NCI-H446 (cell line): Measurements from ENCODE around the gene IRF3.
A peak's percentile ranks its signal among the peaks of the same experiment; 100 is the strongest.

Experiments used
- DNase-seq, 2 experiments: peaks; one replicate each; lab custom pipeline; 2025; lab: John Stamatoyannopoulos, UW

The IRF3 gene, protein sequence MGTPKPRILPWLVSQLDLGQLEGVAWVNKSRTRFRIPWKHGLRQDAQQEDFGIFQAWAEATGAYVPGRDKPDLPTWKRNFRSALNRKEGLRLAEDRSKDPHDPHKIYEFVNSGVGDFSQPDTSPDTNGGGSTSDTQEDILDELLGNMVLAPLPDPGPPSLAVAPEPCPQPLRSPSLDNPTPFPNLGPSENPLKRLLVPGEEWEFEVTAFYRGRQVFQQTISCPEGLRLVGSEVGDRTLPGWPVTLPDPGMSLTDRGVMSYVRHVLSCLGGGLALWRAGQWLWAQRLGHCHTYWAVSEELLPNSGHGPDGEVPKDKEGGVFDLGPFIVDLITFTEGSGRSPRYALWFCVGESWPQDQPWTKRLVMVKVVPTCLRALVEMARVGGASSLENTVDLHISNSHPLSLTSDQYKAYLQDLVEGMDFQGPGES

DNA sequence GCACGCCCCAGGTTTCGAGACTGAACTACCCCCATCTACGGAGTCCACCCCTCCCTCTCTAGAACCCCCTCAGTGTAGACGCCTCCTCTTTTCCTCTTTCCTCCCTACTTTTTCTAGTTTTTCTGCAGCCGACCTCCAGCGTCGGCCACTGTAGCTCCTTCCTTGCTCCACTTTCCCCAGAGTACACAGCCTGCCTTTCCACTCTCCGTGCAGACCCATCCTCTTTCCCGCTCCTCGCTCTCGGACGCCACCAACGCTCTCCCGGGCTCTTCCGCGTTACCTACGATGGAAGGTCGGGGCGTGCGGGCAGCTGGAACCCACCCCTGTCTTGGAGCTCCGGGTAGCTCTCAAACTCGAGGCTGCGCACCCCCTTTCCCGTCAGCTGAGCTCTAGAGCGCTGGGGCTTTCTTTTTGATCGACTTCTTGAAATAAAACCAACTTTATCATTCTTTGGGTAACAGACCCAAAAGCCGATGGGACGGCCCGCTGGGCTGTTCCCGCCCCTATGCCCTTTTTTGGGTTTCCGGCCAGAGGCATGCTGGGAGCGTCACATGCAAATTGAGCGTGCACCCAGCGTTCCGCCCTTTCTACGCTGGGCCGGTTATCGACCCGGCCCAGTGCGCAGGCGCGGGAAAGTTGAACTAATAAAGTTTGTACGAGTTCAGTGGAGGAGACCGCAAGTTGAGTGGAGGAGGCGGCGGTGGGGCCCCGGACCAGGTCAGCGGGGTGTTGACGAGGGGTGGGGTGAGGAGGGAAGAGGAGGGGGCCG is at the start of gene IRF3, which contains the start of gene BCL2L12:
IRF3 (minus strand) TSS at position 507 of the 769 bp plus-strand sequence. CDS start 1,019 bp downstream, outside the sequence.
BCL2L12 (plus strand) TSS at position 583 of the 769 bp plus-strand sequence. CDS start 760 bp downstream, outside the sequence.
- DNase-seq: peak; percentile 95 to 98

DNA sequence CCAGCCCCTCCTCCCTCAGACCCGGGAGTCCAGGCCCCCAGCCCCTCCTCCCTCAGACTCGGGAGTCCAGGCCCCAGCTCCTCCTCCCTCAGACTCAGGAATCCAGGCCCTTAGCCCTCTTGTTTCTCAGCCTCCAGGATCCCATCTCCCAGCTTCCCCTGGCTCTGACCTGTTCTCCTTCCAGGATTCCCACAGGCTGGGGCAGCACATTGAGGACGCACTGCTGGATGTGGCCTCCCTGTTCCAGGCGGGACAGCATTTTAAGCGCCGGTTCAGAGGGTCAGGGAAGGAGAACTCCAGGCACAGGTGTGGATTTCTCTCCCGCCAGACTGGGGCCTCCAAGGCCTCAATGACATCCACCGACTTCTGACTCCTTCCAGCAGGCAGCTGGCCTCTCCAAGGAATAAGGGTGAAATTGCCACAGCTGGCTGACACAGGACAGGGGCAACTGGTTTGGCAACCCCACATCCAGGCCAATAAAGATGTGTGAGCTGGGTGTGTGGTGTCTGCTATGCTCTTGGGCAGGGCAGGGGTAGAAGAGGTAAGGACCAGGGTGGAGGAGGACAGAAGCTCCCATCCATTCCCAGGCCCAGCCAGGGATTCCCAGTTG is 47.7 kb upstream of the IRF3 start:
- DNase-seq: no peak

DNA sequence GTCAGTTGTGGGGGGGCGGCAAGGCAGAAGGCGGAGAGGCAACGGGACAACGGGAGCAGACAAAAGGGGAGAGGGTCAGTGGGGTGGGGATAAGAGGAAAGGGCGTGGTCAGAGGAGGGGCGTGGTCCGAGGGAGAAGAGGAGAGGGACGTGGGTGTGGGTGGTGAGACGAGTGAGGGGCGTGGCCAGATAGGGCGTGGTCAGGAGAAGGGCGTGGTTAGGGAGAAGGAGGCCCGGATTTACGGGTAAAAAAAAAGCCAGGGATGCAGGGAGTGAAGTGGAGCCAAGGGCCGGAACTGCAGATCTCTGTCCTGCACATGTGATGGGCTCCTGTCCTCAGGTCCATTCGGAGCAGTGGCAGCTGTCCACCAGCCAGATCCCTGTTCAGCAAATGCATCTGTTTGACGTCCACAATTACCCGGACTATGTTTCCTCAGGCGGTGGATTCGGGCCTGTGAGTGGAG is 46.8 kb upstream of the IRF3 start:
- DNase-seq: no peak

DNA sequence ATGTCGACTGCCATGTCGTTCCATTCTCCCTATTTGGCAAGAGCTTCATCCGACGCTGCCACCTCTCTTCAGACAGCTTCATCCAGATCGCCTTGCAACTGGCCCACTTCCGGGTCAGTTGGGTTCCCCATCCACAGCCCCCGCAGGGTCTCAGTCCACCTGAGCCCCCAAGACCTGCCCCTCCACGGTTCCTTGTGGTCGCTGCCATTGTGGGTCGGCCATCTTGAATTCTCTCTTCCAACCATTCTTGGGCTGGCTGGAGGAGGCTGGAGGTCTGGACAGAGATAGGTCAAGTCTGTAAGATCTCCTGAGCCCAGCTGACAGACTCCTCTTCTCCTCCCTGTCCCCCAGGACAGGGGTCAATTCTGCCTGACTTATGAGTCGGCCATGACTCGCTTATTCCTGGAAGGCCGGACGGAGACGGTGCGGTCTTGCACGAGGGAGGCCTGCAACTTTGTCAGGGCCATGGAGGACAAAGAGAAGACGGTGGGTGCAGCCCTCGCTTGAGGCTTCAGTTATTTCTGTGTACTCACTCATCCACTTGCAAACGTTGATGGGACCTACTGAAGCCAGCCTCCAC is 44.8 kb upstream of the IRF3 start:
- no peak for DNase-seq

DNA sequence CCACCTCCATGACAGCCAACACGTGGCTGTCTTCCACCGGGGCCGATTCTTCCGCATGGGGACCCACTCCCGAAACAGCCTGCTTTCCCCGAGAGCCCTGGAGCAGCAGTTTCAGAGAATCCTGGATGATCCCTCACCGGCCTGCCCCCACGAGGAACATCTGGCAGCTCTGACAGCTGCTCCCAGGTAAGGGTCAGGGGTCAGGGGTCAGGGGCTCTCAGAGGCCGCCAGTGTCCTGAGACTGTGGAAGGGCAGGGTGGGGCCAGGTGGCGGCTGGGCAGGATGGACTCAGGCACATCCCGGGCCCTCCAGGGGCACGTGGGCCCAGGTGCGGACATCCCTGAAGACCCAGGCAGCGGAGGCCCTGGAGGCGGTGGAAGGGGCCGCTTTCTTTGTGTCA is 40.3 kb upstream of the IRF3 start:
- DNase-seq: no peak

DNA sequence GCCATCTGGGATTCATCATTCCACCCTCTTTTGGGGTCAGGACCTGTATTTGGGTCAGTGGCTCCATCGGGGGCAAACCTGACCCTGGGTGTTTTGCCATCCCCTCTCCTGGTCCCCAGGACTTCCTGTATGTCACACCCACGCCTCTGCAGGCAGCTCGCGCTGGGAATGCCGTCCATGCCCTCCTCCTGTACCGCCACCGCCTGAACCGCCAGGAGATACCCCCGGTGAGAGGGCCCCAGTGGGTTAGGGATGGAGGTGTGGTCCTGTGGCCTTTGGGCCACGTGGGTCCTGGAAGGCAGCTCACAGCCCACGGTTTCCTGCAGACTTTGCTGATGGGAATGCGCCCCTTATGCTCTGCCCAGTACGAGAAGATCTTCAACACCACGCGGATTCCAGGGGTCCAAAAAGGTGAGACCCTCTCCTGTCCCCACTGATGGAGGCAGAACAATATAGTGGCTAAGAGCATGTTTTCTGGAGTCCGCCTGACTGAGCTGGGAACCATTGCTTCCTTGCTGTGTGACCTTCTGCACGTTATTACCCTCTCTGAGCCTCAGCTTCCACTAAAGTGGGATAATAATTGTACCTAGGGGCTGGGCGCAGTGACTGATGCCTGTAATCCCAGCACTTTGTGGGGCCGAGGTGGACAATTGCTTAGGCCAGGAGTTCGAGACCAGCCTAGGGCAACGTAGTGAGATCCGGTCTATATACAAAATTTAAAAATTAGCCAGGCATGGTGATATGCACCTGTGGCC is 39.4 kb upstream of the IRF3 start:
- no peak for DNase-seq

DNA sequence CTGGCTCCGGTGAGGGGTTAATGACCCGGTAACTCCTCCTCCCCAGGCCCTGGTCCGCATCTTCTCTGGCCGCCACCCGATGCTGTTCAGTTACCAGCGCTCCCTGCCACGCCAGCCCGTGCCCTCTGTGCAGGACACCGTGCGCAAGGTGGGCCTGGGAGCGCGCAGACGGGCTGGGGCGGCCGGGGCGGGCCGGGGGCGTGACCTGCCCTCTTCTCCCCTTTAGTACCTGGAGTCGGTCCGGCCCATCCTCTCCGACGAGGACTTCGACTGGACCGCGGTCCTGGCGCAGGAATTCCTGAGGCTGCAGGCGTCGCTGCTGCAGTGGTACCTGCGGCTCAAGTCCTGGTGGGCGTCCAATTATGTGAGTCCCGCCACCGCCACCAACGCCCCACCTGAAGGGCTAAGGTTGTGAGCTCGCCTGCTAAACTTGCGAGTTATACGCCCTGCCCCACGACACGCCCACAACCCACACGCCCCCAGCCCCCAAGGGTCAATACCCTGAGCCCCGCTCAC is 35.7 kb upstream of the IRF3 start:
- no peak for DNase-seq

DNA sequence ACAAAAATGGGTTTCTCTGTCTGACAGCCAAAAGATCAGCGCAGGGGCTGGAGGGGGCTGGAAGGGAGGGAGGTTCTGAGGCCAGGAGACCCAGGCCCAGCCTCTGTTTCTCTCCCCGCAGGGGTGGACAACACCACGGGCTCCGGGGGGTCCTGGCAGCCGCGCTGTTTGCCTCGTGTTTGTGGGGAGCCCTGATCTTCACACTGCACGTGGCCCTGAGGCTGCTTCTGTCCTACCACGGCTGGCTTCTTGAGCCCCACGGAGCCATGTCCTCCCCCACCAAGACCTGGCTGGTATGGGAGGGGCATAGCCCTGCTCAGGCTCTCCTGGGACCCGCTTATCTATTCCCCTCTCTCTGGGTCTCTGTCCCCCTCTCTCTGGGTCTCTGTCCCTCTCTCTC is 34.9 kb upstream of the IRF3 start:
- DNase-seq: no peak

DNA sequence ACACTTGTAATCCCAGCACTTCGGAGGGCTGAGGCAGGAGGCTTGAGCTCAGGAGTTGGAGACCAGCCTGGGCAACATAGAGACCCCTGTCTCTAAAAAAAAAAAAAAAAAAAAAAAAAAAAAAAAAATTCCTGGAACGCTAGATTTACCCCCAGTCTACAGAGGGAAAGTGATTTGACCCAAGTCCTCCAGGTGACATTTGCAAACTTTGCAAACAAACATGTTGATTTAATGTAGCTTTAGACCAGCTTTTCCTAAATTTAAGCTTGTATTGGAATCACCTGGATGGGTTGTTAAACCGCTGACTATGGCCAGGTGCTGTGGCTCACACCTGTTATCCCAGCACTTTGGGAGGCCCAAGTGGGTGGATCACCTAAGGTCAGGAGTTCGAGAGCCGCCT is 33.7 kb upstream of the IRF3 start:
- DNase-seq: no peak

DNA sequence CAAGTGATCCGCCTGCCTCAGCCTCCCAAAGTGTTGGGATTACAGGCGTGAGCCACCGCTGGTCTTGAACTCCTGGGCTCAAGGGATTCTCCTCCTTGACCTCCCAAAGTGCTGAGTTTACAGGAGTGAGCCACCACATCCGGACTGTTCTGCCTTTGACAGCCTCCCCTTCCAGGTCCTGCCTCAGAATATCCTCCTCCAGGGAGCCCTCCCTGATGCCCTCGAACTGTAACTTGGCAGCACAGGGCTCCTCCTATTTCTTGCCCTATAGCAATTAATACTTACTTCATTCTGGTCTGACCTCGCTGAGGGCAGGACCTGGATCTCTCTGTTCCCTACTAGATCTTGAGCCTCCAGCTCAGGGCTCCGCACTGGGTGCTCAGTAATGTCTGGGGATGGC is 31.2 kb upstream of the IRF3 start:
- no peak for DNase-seq

DNA sequence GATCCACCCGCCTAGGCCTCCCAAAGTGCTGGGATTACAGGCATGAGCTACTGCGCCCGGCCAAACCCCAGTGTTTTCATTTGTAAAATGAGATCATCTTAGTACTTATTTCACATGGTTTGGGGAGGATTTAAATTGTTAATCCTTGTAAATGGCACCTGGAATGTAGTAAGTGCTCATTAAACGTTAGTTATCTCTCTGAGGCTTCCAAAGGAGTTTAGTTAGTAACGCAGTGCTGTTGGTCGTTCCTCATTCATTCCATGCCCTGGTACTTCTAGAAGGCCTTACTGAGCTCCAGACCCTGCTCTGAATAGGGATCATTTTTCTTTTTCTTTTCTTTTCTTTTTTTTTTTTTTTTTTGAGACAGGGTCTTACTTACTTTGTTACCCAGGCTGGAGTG is 30.5 kb upstream of the IRF3 start:
- no peak for DNase-seq

DNA sequence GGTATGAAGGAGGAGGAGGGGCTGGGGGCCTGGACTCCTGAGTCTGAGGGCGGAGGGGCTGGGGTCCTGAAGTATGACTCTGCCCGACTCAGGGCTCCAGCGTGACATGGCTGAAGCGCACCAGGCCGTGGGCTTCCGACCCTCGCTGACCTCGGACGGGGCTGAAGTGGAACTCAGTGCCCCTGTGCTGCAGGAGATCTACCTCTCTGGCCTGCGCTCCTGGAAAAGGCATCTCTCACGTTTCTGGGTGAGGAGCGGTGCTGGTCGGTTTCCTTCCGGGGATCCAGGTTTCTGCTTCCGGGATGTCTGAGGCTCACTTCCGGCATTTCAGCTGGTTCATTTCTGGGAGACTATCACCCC is 26.5 kb upstream of the IRF3 start:
- no peak for DNase-seq

DNA sequence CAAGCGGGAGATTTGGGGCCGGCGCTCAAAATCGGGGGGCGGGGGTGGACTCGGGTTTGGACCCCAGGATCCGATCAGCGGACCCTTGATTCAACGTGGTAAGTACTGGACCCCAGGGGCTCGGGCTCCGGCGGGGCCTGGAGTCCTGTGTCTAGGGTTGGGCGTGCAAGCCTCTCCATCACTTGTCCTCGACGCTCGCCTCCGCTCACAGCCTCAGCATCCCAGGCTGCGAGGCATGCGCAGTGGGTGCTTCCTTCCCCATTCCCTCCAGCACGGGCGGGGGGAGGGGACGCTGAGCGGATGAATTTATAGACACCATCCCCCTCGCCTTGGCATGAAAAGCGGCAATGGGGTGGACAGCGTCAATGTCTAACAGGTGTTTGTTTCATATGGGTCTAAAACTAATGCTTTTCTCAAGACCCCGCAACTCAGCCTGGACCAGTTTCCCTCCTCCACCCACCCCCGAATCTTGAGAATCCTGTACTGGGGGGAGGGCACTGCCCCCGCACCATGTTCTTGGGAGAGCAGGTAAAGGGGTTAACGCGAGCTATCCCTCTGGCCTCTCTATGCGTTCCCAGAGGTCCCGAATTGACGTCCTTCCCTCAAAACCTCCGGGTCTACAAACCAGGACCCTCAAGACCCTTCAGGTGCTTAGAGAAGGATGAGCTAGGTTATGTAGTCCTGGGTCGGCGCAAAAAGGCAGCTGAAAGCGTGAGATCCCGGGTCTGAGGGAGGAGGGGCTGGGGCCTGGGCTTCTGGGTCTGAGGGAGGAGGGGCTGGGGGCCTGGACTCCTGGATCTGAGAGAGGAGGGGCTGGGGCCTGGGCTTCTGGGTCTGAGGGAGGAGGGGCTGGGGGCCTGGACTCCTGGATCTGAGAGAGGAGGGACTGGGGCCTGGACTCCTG is 25.8 kb upstream of the IRF3 start:
- peak; percentile 83 to 91 for DNase-seq

DNA sequence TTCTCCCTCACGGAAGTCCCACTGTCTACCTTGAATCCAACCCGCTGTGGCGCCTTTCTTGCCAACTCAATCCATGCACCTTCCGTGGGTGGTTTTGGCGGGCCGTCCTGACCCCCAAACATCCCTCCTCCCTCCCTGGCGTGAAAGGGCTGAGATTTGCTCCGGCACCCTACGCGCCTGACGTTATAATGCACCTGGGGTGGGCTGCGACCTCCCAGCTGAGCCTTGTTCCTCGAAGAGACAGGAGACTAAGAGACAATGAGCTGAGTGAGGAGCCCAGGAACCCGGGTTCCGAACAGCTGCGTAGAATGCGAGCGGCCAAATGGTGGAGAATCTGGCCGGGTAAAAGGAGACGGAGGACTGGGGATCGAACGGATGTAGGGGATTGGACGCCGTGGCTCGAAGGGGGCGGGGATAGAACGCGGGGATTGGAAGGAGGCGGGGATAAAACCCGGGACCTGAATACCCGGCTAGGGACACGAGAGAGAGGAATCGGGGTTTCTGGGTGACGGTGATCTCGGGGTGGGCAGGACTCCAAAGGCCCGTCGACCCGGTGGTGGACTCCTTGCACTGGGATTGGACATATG is 25.1 kb upstream of the IRF3 start, which contains the start of gene CPT1C:
CPT1C (plus strand) TSS at position 461 of the 587 bp plus-strand sequence. CDS start 1,137 bp downstream, outside the sequence.
- DNase-seq: peak; percentile 94

DNA sequence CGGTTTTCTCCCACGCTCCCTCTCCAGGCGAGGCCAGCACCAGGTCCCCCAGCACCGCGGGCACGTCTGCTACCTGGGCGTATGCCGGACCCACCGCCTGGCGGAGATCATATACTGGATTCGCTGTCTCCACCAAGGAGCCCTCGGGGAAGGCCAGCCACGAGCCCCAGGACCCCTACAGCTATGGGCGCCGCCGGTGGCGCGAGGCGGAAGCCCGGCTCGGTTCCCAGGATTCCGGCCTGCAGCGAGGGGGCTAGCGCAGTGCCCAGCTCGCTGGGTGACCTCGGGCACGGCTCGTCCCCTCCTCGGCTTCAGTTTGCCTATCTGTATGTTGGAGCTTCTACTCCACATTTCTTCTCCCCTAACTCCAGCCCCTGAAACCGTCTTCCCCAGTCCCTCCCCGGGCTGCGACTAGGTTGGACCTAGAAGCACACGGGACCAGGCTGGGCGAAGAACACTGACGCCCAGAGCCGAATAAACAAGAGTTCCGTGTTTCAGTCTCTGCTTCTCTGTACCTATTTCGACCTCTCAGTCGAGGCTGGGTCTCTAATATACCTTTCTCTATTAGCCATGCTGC is 24.5 kb upstream of the IRF3 start:
- DNase-seq: no peak

DNA sequence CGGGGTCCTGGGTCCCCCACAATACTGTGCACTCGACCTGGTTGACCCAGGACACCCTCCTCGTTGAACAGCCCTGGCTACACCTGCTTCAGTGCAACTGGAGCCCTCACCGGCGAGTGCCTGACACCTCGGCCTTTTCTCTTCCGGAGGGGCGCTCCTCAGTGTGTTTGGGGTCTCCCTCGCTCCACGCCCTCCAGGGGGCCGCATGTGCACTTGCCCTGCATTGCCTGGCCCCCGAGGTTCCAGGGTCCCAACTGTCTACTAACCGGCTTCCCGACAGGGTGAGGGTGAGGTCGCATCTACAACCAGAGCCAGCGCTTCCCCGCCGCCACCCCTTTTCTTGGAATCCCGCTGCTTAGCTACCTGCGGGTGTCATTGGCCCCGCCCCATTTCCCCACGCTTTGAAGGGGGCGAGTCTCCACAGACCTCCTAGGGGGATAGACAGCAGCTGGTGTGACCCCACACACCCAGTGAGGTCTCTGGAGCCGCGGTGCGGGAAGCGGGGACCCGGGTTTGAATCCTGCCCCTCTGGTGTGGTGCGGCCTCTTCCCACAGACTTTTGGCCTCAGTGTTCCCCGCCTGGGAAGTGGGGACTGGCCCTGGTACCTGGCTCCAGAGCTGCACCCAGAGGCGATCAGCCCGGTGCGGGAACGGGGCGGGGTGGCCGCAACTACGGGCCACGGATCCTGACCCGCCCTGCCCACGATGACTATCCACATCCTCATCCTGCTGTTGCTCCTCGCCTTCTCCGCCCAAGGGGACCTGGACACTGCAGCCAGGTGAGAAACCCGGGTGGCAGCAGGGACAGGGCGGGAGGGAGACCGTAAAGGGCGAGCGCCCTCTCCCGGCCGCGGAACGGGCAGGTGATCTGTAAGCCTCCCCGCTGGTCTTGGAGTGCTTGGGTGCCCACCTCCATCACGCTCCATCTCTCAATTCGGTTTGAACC is 23.7 kb upstream of the IRF3 start, which contains the start of gene ADM5:
ADM5 (plus strand) TSS at position 462 of the 946 bp plus-strand sequence; CDS start at position 706, 244 bp downstream.
- peak in 1 of 2 experiments; percentile 51 for DNase-seq

DNA sequence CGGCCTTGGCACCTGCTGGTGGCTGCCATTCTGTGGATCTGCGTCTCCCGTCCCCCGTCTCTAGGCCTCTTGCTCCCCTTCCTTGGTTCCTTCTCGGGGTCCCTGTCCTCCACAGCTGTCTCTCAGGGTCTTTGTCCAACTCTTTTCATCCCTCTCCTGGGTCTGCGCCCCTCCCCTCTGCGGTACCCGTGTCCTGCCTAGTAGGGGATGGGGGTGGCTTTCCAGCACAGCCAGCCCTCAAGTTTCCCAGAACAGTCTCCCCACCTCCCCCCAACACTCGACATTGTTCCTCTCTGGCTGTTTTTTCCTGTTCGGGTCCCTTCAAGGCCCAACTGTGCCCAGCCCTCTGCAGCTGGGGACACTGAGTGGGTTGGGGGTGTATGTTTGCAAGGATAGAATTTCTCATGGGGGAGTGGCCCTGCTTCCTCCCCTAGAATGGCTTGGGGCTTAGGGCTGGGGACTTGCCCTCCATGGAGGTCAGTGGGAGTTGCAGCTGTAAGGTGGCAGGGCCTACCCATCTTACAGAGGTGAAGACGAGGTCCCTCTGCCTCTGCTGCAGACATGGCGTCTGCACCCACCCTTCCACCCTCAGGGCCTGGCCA is 23.0 kb upstream of the IRF3 start:
- no peak for DNase-seq
